ENCODE data around the gene IDH2.

Gene IDH2

DNA sequence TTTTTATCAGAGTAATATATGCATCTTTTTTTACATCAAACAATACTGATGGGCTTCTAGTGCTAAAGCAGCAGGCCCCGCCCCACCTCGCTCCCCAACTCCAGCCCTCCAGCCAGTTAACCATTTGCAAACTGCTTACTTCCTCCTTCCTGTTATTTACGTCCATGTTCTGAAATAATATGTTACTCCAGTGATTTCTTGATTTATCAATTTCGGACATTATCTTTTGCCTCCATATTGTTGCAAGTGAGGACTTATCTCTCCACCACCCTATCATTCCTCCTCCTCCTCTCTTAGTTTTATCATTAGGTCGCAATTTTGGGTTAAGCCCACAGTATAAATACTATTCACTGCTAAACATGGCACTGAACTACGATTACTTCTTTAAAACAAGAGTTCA lies 61.6 kb downstream of the IDH2 start:
- DNase-seq: no peak

DNA sequence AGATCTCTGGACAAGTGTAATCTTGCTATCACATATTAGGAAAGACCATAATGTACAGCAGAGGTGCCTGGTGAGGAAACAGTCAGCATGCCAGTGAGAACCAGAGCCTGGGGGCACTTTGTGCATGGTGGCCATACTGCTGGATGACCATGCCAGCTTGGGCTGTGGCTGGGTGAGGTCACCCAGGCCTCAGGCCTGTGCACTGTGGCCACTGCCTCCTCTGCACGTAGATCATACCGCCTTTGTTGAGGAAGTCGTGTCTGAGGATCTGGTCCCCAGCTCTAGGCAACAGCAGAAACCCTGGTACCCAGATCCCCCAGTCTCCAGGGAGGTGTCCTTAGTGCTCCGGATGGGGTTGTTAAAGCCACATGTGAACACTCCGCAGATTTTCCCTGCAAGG lies 62.3 kb downstream of the IDH2 start:
- DNase-seq: no peak

DNA sequence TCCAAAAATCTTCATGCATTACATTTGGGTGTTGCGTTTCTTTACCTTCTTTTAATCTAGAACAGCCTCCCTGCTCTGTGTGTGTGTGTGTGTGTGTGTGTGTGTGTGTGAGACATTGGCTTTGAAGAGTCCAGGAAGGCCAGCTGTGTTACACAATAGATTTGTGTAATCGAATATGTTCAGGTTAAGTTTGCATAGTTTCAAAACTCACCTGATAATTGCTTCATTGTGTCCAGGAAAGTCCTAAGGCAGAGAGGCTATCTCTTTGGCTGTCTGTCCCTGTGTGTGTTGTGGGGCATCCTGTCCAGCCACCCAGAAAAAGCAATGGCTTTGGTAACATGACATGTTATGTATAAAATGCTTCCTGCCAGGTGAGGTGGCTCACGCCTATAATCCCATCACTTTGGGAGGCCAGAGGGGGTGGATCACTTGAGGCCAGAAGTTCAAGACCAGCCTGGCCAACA lies 63.6 kb downstream of the IDH2 start:
- DNase-seq: no peak

DNA sequence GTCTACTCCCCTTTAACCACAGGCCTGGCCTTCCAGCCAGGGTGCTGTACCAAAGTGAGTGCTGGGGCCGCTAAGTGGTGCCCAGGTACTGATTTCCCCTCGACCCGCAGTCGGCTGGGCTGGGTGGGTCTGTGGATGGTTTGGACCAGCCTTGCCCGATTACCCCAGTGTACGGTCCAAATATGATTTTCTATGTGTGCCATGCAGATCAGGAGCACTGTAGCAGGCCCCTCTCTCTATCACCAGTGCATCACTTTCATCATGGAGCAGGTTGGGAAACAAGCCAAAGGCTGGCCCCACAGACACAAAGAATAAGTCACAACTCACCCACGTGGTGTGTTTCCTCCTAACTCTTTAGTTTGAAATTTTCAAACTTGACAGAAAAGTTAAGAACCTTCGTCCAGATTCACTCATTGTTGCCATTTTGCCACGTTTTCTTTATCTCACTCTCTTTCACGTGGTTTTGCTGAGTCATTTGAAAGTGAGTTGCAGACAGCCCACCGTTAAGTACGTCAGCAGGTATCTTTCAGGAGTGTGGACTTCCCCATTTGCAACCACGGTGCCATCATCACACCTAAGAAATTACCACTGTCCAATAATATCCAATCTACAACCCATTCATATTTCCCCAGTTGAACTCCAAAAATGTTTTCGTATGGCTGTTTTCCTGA lies 64.2 kb downstream of the IDH2 start:
- no peak for DNase-seq

DNA sequence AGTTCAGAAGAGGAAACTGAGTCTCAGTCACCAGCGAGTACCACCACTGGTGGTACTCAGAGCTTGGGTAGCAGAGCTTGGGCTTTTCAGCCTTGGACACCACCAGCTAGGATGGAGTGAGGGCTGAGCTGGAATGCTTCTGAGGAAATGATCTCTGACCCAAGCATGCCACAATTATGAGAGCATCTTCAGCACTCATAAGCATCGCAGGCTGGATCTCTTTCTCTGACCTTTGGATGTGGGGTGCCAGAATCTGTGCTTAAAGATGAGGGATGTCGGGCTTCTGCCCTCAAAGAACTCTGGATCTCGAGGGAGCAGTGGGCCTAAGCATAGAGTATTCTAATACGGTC lies 64.8 kb downstream of the IDH2 start:
- no peak for DNase-seq

DNA sequence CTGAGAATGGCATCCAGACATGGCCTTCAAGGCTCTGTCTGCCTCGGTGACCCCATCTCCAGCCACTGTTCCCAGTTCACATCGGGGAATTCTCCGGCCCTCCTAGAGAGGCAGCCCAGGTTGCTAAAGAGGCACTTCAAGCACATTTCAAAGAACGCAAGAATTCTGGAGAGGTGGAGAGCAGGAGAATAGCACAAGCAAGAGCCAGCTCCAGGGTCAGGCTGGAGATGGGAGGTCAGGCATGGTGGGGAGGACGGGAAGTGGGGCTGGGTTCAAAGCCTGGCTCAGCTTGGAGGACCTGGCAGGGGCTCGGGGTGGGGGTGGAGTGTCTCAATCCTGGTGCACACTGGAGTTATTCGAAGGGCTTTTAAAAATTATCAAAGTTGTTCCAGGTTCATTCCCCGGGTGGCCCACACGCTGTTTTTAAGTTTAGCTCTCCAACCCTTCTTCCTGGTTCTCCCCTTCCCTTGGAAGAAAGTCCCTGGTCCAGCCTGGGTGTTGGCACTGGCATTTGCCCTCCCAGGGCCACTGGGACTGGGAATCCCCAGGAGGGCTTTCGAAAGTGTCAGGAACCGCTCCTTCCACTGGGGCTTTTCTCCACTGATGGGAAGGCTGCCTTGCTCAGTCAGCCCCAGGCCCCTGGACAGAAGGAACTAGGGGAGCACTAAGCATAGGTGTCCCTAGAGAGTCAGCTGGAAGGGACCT lies 65.3 kb downstream of the IDH2 start:
- no peak for DNase-seq

DNA sequence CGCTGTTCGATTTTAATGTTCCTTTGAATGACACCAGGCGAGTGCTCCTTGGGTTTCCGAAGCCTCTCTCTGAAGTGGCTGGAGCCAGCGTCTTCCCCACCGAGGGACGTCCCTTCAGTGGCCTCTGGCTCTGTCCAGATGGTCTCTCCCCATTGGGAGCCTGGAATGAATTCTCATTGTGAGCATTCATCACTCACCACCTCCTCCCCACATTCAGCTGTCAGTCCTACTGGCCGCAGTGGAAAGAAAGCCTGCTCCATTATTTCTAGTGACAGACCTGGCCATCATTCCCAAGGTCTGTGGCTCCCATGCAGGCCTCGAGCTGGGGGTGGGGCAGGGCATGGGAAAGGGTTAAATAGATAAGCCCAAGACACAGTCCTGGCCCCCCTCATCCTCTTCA lies 65.9 kb downstream of the IDH2 start:
- DNase-seq: no peak

DNA sequence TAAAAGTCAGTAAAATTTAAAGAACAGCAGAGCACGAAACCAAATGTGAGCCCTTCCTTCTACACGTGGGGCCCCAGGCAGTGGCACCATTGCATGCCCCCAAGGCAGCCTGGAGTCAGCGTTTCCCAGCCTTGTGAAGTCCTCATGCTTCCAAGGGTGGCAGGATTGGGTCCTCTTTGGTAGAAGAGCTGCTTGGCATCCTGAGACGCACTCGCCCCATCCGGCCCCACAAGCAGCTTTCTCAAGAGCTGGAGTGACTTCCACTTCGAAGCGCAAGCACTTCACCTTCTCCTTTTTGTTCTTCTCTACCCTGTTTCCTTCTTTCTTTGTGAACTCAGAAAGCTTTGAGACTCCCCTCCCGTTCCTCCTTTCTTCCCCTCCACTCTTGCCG lies 66.4 kb downstream of the IDH2 start:
- DNase-seq: no peak

DNA sequence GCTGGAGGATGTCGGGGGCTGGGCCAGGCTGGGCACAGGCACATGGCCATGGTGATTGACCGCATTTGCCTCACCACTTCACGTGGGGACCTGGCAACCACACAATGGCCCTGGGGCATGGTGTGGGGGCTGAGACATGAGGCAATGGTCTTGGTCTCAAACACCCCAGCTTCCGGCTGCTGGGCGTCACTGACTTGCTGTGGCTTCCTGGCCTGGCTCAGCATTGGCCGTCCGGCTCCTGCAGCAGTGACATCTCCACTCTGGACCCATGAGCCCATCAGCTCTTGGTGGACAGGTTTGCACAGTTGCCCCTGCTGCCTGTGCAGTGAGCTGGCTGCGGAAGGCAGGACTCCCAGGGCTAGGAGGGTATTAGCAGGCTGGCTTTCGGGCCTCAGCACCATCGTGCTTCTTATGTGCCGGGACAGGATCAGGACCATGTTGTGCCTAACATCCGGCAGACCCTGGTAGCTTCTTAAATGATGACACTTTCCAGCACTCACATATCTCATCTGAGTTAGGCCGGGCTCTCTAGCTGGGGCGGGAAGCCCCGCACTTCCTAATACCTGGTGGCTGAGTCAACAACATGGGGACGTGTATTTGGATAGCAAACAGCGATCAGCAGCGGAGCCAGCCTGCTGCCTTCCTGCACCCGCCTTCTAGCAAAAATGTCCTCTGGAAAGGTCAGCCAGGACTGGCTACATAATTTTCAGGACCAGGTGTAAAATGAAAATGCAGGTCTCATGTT lies 67.0 kb downstream of the IDH2 start:
- no peak for DNase-seq

DNA sequence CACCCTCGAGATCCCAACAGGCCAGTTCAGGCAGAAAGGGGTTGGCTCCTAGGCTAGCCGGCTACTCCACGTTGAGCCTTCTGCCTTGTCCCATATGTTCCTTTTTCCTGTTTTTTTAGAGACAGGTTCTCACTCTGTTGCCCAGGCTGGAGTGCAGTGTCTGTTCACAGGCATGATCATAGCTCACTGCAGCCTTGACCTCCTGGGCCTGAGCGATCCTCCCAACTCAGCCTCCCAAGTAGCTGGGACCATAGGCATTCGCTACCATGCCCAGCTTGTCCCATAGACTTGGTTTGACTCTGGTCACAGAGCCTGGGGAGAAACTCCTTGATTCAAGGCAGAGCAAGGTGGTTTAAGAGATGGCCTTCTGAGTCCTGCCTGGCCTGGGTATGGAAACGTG lies 68.8 kb downstream of the IDH2 start:
- no peak for DNase-seq

All from NCI-H446 (cell line).